ENCODE measurements around the gene RPRD1B.

The RPRD1B gene

DNA sequence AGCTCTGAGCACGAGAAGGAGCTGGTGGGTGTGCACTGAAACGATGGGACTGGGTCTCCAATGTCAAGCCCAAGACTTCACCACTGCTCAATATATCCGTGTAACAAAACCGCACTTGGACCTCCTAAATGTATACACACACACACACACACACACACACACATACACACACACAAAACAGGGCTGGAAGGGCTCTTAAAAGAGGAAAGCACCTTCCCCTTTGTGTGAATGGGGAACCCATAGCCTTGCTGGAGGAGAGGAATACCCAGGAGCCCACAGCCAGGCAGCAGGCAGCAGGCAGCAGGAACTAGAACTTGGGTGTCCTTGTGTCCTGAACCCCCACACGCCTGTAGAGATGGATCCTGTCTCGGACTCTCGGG lies 101.7 kb downstream of the RPRD1B start:
- no peak for DNase-seq (ENCODE audit: low read depth in 2 of 2)

DNA sequence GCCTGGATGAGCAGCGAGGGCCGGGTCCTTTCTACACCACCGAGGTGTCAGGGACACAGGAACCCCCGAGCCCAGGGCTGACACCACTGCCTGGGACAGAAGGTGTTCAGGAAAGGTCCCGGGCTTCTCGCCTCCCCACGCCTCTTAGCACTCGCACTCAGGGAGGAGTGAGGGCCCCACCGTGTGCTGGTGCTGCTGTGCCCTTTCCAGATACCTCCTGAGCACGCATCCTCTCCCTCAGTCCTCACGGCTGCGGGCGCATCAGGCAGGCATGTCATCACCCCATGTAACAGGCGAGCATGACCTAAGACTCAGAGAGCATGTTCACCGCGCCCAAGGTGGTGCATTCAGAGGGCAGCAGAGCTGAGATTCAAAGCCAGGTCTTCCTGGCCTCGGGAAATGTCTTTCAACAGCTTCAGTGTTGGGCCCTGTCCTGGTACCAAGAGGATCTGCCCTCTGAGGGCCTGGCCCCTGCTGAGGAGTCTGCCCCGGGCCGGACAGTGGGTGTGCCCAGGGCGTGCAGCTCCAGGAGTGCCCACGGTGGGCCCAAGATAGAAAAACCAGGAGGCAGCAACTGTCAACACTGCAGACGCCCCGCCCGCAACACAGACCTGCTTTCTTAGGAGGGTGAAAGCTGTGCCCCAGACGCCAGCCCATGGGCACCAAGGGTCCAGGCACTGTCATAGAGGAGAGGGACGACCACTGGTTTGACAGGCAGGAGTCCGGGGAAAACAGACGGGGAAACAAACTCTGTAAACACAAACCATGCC lies 102.3 kb downstream of the RPRD1B start:
- no peak for DNase-seq (ENCODE audit: low read depth in 2 of 2)

GRCh38 chr20:38136421-38137245 lies 103.1 kb downstream of the RPRD1B start:
- no peak for DNase-seq (ENCODE audit: low read depth in 2 of 2)

- no peak for DNase-seq (ENCODE audit: low read depth in 2 of 2)
Observed at GRCh38 chr20:38137441-38138037, 104.0 kb downstream of the RPRD1B start.

DNA sequence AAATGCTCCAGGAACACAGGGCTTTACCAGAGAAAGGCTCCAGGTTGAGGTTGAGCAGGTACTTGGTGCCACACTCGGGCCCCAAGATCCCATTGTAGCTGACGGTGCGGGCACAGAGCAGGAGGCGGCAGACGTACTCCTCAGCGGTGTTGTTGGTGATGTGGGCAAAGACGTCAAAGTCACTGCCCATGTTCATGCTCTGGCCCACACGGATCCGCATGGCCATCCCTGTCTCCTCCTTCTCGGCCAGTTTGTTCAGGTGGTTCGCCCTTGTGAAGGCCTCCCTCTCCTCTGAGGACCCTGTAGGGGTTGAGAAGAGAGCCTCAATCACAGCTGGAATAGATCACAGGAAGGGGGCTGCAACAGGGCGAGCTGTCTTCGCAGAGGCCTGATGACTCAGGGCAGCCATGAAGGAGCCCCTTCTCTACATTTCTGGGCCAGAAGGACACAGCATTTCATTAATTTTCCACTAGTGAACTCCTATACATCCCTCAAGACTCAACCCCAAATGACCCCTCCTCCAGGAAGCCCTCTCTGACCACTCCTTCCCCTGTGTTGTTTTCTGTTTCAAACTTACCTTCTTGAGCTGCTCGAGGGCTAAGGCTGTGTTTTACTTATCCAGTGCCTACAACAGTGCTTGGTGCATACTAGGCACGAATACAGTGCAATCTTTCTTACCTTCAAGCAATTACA lies 104.7 kb downstream of the RPRD1B start:
- DNase-seq (ENCODE audit: low read depth in 2 of 2) = no peak

GRCh38 chr20:38139156-38139912 lies 105.8 kb downstream of the RPRD1B start:
- DNase-seq (ENCODE audit: low read depth in 2 of 2) = no peak

- DNase-seq (ENCODE audit: low read depth in 2 of 2) = no peak
Observed at GRCh38 chr20:38139977-38140753, 106.6 kb downstream of the RPRD1B start.

DNA sequence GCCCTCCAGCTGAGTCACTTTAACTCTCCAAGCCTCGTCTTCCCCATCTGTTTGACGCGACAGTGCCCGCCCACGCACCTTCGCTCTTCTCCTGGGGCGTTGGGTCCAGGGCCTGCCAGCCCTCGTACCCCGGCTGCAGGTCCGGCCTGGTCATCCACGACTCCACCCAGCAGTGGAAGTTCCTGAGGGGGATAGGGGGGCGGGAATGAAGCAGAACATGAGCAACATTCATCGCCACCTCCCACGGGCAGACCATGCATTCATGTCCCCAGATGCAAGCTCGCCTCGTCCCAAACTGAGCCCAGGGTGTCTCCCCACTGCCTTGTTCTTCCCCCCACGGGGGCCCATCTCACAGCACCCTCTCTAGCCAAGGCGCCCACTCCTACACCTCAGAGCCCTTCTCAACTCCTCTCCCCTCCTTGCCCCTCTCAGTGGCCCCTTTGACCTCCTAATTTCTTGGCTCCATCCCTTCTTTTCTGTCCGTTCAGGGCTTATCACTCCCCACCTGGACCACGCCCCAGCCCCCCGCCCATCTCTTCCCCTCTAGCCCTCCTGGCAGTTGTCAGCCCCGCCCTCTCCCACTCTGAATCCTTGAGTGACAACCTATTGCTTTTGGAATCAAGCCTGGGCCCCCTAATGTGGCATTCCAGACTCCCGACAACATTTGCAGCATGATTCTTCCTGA lies 107.8 kb downstream of the RPRD1B start:
- no peak for DNase-seq (ENCODE audit: low read depth in 2 of 2)

Measured in stimulated activated CD4-positive, alpha-beta T cell treated with anti-CD3 and anti-CD28 coated beads, Interleukin-4, amount 100 ng/mL, for 48 hours (primary cell).